ENCODE measurements around the gene SCN3A. TPM values are rescaled to one million over a fixed set of nuclear protein-coding genes. Genes with fewer than 3 reads are reported as not detected.

The SCN3A gene
- total RNA-seq, 1 donor from 2014 or later = not detected

- DNase-seq (ENCODE audit: low read depth) = no peak
These were observed 12.6 kb downstream of the SCN3A start for GRCh38 chr2:165191096-165191728.

DNA sequence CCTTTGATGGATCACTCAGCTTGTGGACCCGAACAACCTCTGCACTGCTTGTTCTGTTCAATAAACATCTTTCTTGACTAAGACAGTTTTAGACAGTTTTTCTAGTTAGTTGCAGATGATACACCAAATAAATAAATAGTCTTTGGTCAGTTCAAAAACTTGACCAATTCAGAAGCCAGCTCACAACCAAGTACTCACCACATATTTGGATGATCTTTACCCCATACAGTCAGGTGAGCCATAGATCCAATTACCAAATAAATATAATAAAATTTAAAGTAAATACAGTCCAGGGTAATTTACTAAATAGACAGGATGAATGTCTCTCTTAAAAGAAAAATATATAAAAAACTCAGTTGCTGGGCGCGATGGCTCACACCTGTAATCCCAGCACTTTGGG is 18.2 kb downstream of the SCN3A start:
- no peak for DNase-seq (ENCODE audit: low read depth)

GRCh38 chr2:165182029-165182428 is 21.8 kb downstream of the SCN3A start:
- no peak for DNase-seq (ENCODE audit: low read depth)

DNA sequence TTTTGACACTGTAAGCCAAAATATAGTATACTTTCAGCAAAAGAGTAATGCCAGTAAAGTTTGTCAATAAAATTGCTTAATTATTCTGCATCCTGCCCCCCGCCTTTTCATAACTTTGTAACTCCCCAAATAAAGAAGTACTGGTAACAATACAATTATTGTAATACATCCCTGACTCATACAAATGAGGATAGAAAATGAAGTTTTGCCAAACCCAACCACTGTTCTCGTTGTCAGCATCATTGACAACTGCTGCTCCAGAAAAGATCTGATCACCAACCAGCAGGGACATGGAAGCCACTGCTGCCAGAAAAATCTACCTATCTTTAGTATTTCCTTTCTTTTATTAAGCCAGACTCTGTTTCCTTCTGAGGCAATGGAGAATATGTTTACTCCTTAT is 27.1 kb downstream of the SCN3A start:
- DNase-seq (ENCODE audit: low read depth) = no peak

DNA sequence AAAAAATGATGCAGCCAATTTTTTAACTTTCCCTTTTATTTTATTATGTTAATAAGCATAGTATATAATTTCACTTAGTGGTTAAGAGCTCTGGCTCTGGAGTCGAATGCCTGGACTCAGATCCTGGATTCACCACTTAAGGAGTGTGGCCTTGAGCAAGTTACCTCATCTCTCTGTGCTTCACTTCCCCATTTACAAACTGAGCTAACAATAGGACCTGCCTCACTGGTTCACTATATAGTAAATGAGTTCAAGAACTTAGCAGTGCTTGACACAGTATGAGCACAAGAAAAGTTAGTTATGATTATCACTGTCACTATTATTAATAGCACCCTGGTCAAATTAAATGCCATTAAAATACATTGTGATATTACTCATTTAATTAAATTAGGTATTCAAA is 30.6 kb downstream of the SCN3A start:
- DNase-seq (ENCODE audit: low read depth) = no peak

DNA sequence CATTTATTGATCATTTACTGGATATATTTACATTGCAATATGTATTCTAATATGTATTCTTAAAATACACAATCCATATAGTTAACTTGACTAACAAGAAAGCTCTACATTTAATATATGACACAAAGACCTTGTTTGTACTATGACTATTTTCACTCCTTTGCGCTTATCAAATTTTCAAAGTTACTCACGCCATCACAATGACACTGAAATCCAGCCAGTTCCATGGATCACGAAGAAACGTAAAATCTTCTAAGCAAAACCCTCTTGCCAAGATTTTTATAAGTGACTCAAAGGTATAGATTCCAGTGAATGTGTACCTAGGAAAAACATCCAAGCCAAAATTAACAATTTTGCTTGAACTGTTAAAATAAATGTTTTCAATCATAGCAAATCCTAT is 39.6 kb downstream of the SCN3A start:
- no peak for DNase-seq (ENCODE audit: low read depth)

DNA sequence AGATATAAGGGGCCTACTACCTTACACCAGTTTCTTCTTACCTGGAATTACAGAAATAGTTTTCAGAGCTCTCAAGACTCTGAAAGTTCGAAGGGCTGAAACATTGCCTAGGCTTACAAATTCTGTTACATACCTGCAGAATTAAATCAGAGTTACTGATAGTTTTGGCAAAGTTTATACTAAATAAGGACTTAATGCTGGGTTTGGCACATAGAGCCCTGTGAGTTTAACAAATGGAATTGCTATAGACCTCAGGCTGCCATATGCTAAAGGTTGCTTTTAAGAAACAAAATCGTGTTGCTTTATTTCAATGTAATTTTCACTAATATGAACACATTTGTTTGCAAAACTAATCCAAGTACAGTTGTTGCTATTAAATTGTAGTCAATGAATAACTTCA is 40.1 kb downstream of the SCN3A start:
- DNase-seq (ENCODE audit: low read depth) = no peak

DNA sequence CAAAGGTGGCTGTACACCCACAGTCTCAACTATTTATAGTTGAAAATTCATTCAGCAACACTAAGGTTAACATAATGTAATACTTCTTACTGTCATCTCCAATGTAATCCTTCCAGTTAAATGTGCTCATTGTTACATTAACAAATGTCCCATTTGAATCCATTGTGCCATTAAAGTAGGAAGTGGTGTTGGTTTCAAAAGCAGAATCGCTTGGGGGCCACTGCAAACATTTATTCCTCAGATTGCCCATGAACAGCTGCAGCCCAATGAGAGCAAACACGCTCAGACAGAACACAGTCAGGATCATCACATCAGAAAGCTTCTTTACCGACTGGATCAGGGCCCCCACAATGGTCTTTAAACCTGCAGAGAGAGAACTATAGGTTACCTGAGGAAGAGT is 41.4 kb downstream of the SCN3A start:
- DNase-seq (ENCODE audit: low read depth) = peak; percentile 4

- DNase-seq (ENCODE audit: low read depth) = peak; percentile 12
These were observed 42.3 kb downstream of the SCN3A start for GRCh38 chr2:165161510-165161909.

- no peak for DNase-seq (ENCODE audit: low read depth)
These were observed 46.7 kb downstream of the SCN3A start for GRCh38 chr2:165157160-165157559.

DNA sequence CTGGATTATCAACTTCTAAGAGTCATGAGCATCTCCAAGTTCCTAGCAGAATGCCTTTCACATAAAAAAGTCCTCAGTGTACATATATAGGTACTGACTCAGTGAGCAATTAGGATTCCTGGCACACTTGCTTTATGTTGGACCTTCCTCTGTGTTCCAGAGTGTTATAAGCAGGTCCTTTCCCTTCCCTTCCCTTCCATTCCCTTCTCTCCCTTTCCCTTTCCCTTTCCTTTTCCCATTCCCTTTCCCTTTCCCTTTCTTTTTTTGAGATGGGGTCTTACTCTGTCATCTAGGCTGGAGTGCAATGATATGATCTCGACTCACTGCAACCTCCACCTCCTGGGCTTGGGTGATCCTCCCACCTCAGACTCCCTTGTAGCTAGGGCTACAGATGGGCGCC is 48.7 kb downstream of the SCN3A start:
- DNase-seq (ENCODE audit: low read depth) = no peak

DNA sequence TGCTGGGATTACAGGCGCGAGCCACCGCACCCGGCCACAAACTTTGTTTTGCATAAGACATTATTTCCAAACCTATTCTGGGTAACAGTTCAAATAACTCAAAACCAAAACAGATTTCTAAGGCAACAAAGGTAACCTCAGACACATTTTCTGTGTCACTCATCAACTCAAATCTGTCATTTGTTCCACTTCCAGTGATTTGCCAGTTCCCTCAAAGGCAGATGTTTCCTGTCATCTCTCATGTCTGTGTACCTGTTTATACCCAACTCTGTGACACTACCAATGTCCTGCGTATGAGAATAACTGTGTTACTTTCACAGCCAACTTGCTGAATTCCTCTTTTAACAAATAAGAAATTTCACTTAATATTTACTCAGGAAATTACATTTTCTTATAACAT is 54.4 kb downstream of the SCN3A start:
- no peak for DNase-seq (ENCODE audit: low read depth)

GRCh38 chr2:165147186-165148045 is 56.4 kb downstream of the SCN3A start:
- DNase-seq (ENCODE audit: low read depth) = no peak

DNA sequence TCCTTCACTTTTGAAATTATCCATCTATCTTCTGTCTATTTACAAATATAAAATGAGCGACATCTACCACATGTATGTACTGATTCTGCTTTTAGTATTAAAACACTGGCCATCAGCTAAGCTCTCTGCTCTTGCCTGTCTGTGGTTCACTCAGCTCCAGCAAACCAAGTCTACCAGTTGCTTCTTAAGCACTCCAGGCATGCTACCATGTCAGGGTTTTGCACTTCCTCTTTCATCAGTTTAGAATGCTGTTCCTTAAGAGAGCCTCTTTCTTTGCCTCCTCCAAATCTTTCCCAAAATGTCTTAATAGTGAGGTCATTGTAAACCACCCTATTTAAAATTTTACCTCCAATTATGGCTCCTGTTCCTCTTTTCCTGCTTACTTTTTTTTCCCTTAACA is 59.5 kb downstream of the SCN3A start:
- peak; percentile 14 for DNase-seq (ENCODE audit: low read depth)

- DNase-seq (ENCODE audit: low read depth) = no peak
These were observed 62.1 kb downstream of the SCN3A start for GRCh38 chr2:165141601-165142354.

DNA sequence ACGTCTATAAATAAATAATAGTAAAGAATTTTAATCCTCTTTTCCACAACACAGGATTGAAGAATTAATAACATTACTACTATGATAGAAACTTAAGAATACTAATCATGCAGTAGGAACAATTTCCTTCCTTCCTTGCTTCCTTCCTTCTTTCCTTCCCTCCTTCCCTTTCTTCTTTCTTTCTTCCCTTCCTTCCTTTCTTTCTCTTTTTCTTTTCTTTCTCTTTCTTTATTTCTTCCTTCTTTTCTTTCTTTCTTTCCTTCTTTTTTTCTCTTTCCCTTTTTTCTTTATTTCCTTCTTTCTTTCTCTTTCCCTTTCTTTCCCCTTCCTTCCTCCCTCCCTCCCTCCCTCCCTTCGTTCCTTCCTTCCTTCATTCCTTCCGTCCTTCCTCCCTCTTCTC is 77.6 kb downstream of the SCN3A start:
- DNase-seq (ENCODE audit: low read depth) = no peak

GRCh38 chr2:165122521-165122920 is 81.3 kb downstream of the SCN3A start:
- peak; percentile 17 for DNase-seq (ENCODE audit: low read depth)

DNA sequence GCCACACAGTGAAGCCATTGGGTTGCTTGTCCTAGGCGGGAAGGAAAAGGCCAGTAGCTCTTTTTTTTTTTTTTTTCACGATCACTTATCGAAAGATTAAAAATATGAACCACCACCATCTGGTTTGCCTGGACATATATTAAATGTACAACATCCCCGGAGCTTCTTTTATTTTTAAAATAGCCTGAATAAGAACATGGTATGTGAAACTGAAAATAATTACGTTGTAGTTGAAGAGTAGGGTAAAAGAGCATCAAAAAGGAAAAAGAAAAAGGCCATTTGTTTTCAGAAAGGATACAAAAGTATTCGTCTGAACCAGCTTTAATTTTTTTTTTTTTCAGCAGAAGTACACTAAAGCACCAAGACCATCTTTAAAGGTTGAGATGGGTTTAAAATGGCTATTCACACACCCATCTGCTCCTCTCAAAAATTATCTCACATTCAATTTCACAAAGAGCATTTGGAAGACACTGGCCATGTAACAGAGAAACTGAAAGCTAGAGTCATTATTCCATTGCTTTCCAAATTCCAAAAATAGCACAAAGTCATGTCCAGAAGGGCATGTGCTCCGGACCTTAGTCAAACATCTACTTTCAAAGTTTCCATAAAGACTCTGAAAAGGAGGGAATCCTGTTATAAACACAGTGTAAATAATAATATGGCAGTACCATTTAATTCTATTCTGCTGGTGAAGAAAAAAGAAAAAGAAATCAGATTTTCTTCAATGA is 82.9 kb downstream of the SCN3A start:
- DNase-seq (ENCODE audit: low read depth) = peak; percentile 30

GRCh38 chr2:165115258-165115657 is 88.6 kb downstream of the SCN3A start:
- no peak for DNase-seq (ENCODE audit: low read depth)

DNA sequence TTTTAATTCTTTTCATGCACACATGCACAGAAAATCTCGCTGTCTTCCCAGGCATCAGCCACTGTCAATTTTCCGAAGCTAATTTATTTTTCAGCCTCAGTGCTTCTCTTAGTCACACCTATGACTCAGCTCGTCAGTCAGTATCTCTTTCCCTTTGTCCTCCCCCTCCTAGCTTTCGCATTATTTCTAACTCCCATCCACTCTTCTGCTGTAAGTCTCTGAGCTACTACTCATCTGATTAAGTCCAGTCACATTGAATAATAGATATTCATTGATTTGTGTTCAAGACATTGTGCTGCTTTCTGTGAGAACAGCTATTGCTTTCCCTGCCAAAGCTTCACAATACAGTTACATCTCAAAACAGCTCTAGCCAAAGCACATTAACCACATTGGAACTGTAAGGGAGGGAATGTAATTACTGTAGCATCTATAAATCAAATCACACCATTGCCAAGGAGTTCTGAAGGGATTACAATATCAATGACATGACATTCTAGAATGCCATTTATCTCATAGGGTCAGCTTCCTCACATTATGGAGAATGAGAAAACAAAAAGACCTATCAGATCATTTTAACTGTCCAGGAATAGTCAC is 89.4 kb downstream of the SCN3A start:
- peak; percentile 23 for DNase-seq (ENCODE audit: low read depth)

DNA sequence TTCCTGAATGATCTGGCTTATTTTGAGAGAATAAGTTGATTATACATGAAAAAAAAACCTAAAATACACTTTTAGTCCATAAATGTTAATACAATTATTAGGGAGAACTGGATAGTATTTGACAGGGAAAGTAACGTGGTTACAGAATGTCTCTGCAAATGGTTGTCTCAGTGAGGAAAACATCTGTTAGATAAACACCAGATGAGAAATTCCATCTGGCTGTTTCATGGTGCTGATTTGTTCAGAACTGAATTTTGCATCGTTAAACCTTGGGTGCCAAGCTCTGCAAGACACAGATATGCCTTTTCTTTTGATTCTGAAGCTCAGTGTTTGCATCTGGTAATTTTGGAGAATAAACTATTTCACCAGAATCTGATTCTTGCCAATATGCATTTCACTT is 90.4 kb downstream of the SCN3A start:
- DNase-seq (ENCODE audit: low read depth) = peak; percentile 3
